ENCODE data around the gene ZBTB45.

GRCh38 chr19:58497634-58498170 lies 21.9 kb downstream of the ZBTB45 start:
- TF ChIP-seq POLR2AphosphoS5 (IDR thresholded peaks at IDR 0.05; ENCODE audit: low read depth, low read length) = no peak
- TF ChIP-seq REST (IDR thresholded peaks at IDR 0.05; ENCODE audit: insufficient read depth in 1 of 2, low read depth in 2 of 2, low read length in 2 of 2) = no peak
